HG03045 (cell line): ENCODE data around the gene DENND2C.

Source experiments
- ATAC-seq: cut with Tn5 transposase; IDR thresholded peaks from one replicate; pipeline ENCODE4 v1.9.1; 2021; ENCODE audit warnings: mild to moderate bottlenecking, moderate library complexity; ENCODE audit not compliant: unreplicated experiment

DENND2C gene

DNA sequence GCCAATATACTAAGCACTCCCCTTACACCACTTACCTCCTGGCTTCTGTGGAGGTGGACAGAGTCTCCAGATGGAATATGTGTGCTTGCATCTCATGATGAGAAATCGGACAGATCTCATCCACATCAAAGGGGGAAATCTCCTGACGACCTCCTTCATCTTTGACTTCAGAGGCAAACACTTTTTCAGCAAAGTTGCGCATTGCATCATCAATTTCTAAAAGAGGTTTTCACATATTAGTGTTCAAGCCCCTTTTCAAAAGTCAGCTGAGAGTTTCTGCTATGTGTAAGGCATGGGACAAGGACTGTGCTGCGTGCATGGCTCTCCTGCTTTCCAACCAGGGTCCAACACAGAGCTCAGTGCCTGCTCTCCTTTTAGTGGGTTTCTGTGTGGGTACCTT lies 18.7 kb upstream of the DENND2C start:
- no peak for ATAC-seq

DNA sequence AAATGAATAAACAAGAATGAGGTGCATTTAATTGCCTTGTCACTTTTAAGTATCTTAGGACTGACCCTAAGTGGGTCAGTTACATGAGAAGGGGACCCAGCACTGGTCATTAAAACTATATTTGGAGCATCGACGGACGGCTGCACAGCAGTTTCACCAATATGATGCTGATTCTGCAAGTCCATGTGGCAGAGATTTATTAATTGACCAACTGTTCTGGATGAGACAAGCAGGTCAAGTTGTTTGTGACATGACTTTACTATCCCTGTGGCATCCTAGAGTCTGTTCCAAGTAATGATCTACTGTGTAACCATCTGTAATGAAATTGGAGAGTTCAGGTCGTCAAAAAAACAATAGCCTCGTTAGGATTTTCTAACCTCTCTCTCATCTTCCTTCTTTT lies 16.0 kb upstream of the DENND2C start:
- ATAC-seq: no peak

DNA sequence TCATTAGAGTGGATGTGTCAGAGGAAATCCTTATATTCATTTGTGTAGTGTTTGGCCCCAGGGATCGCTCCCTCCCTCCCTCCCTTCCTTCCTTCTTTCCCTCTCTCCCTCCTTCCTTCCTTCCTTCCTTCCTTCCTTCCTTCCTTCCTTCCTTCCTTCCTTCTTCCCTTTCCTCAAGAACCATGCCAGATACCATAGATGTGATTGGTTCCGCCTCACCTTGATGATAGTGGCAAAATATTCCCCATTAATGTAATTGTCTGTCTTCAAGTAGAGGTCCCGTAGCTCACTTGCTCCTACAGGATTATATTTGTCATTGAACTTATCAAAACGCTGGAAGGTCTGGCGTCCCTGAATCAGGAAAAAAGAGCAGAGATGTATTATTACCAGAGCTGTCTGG lies 7.8 kb upstream of the DENND2C start:
- ATAC-seq: no peak

DNA sequence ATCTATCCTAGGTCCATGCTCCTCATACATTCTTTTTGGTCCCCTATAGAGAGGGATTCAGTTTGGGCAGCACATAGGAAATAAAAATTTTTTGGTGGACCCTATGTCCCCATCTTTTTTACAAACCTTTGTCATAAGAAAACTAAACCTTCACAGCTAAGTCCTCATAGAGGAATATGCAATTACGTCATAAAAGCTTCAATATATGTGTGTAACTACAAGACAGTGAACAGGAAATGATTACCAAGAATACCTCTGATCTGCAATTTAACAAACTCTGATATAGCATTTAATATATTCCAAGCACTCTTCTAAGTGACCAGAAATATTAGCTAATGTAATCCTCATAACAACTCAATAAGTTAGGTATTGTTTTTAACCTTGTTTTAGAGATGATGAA lies 6.3 kb upstream of the DENND2C start:
- no peak for ATAC-seq

DNA sequence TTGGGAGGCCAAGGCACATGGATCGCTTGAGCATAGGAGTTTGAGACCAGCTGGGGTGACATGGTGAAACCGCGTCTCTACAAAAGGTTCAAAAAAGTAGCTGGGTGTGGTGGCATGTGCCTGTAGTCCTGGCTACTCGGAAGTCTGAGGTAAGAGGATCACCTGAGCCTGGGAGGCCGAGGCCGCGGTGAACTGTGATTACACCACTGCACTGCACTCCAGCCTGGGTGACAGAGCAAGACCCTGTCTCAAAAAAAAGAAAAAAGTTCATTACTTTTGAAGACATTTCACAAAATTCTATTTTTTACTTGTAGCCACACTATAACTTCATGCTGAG lies 2.1 kb upstream of the DENND2C start:
- ATAC-seq: no peak

DNA sequence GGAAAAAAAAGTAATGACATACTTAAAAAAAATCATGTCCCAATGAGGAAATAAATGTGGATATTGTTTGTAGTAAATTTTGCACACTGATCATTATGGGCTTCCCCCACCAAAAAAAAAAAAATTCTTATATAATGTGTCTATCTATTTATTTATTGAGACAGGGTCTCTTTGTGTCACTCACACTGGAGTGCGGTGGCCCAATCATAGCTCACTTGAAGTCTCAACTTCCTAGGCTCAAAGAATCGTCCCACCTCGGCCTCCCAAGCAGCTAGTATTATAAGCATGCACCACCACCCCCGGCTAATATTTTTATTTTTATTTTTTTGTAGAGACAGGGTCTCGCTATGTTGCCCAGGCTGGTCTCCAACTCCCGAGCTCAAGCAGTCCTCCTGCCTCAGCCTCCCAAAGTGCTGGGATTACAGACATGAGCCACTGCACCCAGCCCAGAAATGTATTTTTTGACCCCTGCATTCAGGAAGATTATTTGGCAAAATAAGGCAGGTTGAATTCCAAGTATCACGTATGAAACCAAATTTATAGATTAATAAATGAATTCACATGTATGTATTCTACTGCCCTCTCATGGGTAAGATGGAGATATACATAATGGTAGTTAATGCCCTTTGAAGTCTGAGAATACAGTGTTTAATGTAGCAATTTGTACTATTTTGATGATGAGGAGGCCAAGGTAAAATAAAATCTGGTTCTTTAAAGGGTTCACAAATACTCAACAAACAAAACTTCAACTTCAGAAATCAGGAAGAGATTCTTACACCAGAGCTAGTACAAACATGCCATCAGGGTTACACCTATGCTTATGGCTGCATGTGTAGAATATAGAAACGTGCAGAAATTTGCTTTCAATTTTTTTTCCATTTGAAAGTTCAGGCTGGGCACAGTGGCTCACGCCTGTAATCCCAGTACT lies 1.4 kb upstream of the DENND2C start:
- no peak for ATAC-seq

DNA sequence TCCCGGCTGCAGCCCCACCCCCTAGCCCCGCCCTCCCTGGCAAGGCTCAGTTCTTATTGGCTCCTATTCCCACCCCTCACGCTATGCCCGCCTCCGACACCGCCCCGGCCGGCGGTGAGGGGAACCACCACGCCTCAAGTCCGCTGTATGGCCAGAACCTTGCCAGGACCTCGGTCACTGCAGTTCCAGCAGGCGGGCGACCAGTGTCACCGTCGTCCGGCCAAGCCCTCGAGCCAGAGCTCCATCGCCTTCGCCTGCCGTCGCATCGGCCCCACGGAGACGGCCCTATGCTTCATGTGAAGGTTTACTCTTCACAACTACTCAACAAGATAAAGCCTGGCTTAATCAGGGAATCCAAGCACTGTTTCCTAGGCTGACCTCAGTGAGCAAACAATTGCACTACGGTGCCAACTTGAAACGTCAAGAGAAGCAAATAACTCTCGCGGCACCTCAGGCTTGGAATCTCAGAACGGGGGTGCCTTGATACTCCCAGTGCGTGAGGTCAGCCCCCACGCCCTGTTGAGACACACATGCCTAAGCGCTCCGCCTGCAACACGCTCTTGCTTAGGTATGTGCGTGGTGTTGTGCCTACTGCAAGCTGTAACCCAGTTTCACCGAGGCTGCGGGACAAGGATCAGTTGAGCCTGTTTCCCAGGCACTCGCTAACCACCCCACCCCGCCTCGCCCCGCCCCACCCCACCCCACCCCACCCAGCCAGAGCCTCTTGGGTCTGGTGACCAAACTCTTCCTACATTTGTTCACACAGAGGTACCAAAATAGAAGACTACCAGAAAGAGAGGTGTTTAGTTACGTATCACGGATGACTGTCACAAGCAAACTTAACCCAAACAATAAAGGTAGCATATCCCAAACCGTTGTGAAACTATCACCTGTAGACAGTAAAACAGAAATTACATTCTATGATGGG lies 498 bp upstream of the DENND2C start:
- peak; percentile 99 for ATAC-seq

DNA sequence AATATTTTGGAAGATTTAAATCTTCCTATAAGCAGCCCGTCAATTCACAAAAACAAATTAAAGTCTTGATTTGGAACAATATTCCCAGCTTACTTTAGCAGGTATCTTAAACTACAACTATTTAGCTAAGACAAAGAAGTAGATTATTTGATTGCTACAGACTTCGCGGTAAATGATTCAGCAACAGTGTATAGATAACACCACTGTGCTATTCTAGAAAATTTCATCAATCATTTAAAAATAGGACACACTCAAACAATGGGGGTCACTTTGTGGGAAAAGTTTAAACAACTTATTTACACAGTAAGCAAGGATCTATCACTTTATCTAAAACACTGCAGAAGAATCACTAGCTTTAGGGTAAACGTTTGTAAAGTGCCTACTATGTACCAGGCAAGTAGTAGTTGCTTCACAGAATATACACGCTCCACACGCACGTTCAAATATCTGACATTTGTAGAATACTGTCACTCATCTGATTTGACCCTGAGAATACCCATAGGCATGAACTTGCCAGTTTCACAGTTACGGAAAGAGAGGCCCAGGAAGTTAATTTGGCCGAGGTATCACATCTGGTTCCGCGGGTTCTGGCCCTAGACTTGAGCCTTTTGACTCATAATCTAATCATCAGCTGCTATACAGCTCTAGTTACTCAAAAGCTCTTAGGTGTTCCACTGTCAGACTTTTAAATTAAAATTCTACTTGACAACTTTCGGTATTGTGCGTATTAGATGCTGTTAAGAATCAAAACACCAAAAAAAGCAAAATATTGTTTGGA lies 876 bp downstream of the DENND2C start:
- no peak for ATAC-seq

DNA sequence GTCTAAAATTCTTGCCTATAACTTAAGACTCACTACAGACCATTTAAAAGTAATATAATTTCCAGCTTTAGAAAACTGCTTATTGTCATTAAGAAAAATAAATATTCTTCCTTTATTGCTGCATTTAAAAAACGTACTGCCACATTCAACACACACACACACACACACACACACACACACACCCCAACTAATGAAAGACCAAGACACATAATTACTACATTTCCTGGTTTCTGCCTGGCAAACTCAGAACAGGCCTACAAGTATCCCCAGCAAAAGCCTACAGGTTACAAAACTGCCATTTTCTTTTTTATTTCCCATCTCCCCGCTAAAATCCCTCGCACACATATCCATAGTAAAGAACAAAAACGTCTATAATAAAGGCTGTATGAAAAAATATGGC lies 1.5 kb downstream of the DENND2C start:
- no peak for ATAC-seq

DNA sequence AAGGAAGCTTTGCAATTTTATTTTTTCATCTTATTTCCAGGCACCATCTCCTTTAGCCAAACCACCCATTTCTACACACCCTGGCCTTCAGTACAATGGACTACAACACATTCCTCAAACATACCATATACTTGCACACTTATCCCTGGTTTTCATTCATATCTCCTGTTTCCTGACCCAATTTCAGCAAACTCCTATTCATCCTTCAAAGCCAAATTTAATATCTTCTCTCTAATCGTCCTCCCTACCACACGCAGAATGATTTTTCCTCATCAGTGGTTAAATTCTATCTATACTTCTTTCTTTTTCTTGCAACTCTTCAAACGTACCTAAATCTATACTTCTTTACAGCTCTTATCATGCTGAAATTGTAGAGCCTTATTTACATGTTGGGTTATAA lies 2.9 kb downstream of the DENND2C start:
- ATAC-seq: no peak

DNA sequence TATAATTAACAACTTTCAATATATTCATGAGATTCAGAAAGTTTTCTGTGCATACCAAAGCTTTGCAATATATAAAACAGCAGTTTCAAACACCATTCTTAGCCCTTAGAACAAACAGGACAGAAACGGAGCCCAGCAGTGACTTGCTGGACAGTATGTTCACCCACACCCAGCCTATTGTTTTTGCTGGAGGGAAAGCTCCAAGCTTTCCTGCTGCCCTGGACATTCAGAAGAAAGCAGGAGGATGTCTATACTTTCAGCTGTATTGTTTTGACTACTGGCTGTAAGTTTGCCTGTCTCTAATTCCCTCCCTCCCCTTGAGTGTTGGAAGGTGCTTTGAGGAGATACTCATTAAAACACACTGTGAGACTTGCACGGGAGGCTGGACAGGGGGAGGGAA lies 9.6 kb downstream of the DENND2C start:
- no peak for ATAC-seq

DNA sequence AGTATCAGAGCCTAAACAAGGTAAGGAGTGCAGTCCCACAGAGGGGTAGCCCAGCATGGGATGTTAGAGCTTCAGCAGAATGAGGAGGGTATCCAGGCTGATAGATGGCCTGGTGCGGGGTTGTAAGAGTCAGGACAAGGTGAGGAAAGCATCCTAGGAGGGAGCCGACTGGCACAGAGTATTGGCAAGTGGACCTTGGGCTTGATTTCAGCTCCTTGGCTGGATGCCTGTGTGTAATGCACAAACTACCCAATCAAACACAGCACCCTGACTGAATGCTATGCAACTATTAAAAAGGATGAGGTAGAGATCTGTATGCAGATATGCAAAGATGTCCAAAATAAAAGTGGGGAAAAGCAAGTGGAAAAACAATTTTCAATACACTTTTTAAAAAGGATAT lies 18.0 kb downstream of the DENND2C start:
- ATAC-seq: no peak

DNA sequence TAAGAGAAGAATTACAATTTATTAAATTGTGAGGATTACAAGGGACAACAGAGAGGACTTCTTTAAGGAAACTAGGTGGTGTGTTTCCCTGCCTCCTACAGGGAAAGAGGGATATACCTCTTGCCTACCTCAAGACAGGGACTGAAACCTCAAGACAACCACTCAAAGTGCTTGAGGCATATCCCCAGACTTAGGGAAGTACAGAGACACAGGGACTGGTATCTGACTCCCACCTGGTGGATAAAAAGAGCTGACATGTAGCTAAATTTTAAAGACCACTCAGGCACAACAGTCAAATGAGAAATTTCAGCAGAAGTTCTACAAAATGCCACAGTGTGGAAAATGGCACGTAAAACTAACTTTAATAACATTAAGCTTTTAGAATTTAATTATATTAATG lies 21.3 kb downstream of the DENND2C start:
- no peak for ATAC-seq

DNA sequence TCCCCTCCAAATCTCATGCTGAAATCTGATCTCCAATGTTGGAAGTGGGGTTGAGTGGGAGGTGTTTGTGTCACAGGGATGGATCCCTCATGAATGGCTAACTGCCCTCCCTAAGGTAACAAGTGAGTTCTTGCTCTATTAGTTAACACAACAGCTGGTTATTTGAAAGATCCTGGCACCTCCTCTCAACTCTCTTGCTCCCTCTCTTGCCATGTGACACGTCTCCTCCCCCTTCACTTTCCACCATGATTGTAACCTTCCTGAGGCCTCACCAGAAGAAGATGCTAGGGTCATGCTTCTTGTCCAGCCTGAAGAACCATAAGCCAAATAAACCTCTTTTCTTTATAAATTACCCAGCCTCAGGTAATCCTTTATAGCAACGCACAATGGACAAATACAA lies 28.5 kb downstream of the DENND2C start:
- ATAC-seq: no peak

DNA sequence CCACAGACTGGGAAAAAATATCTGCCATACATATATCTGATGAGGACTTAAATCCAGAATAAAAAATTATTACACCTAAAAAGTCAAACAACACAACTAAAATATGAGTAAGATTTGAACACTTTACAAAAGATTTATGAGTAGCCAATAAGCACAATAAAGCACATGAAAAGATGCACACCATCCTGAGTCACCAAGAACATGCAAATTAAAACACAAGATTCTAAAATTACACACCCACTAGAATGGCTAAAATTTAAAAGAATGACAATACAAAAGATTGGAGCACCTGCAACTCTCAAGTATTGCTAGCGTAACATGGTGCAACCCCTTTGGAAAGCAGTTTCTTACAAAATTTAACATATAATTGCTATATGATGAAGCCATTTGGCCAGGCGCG lies 30.9 kb downstream of the DENND2C start:
- ATAC-seq: no peak

DNA sequence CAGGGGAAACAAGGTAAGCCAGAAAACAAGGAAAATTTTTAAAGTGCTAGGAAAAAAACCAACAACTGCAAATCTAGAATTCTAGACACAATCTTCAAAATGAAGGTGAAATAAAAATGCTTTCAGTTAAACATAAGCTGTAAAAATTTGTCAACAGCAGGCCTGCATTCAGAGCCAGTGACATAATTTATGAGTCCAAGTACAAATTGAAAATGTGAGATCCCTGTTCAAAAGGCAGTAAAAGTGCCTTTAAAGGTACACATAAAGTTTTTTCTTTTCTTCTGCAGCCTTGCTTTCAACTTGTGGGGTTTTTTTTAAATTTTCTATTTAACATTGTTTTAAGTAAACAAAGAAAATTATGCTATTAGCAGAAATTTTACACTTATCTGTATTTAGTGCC lies 37.4 kb downstream of the DENND2C start:
- no peak for ATAC-seq

DNA sequence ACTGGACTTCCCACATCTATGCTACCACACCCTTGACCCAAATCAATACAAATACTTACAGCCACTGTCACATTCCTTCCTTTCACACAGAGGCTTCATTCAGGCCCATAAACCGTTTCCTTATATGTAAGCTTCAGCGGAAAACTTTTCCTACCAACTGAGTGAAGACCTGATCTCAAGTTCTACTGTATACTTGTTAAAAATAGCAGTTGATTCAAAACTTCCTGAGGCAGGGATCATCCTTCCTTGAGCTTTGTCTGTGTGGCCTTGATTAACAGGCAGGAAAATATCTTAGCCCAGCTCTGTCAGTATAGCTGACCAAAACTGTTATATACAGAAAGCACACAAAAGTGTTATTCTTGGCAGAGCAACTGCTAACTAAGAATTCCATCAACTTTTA lies 42.7 kb downstream of the DENND2C start:
- ATAC-seq: no peak

DNA sequence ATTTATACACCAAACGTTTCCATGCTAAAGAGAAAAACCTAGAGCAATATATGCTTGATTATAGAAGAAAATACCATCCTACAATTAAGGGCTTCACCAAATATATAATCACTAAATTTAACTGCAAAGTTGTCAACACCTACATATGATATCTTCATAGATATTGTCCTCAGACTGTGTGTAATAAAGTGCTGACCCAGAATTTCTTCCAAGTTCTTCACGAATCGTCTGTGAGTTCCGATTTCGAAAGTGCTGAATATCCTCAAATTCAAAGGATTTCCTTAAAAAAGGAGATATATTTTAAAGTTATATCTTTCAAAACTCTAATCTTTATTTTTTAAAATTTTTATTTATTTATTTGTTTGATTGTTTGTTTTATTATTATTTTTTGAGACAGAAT lies 46.5 kb downstream of the DENND2C start:
- ATAC-seq: no peak

DNA sequence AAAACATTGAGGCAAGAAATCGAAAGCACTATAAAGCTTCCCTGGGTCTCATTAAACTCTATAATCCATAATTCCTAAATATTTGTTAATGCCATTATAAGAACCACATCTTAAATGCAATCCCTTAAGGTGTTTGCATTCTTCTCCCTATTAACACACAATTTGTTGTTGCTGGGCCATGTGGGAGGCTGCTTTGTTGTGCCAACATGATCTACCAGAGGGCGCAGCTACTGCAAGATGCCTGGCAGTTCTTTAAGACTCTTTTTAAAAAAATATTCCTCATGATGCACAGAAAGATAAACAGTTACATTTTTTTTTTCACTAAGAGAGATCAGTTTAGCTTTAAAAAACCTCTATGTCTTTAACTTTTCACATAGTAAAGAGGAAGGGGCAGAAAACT lies 49.4 kb downstream of the DENND2C start:
- no peak for ATAC-seq

DNA sequence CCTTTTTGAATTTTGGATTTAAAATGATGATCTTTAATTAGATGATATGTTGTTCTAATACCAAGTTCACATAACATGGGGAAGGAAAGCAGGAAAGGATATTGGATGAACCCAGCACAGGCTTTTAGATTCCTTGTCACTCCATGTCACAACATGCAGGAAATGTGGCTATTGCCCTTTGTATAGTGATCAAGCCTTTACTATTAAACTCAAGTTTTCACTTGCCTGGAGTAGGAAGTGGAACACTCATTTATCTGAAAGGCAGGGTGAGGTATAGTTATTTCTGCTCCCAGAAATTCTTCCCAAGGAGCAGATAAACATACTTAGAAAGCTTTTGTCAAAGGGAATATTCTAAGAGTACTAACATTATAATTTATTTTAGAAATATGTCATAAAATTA lies 51.2 kb downstream of the DENND2C start:
- no peak for ATAC-seq

DNA sequence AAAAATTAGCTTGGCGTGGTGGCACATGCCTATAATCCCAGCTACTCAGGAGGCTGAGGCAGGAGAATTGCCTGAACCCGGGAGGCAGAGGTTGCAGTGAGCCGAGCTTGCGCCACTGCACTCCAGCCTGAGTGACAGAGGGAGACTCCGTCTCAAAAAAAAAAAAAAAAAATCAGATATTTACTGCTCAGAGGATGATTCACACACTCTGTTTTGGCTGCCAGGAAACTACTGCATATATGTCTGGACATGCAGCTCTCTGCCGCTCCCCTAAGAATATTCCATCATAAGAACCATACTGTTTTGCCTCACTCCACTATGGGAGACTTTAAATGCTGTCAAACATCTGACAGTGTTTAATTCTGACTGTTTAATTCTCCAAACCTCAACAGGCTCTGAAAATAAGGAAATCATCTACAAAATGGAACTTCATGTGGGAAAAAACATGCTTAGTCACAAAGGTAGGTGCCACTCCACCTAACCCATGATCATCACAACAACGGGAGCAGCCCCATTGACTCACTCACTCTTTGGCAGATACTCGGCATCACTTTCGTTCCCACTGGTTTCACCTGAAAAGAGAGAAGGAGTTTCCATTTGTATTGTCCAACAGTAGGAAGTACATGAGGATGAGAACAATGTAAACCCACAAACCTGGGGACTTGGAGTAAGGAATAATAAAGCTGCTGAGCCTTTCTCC lies 59.2 kb downstream of the DENND2C start:
- no peak for ATAC-seq
